Measurements from ENCODE around the gene CCDC191. TPM values are rescaled to one million over a fixed set of nuclear protein-coding genes. Genes with fewer than 3 reads are reported as not detected.

Gene CCDC191
- 0.44 and 0.80 TPM in 2 replicates for total RNA-seq

GRCh38 chr3:114056130-114057010 is at the start of gene CCDC191, which contains the start of gene QTRT2:
Gene CCDC191, minus strand, starts transcription at chr3:114056526. Its CDS starts 60 bp downstream, at chr3:114056466.
Gene QTRT2, plus strand, starts transcription at chr3:114056737. Its CDS starts 8,521 bp downstream, at chr3:114065258.

DNA sequence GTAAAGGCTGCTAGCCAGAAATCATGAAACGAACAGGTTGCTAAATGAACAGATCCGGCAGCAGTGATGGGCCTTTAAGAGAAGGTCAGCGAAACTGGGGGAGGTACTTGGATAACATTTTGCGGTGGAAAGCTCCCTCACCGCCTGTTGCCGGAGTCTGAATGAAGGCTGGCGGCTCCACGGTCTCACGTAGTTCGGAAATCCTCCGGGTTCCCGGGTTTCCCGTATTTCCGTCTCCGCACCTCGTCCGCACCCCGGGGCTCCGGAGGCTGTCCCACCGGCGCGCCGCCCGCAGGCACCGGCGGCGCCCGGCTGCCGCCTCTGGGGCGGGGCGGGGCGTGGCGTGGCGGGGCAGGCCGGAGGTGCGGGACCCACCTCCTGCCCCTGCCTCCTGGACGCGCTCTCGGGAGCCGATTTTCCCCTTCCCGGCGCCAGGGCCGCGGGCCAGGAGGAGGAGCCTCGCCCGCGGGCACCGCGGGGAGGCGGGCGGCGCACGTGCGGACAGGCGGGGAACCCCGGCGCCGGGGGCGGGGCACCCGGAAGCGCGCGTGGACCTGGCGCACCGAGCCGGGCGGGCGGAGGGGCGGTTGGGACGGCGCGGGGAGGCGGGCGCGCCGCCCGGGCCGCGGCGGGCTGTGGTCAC is 108.8 kb downstream of the CCDC191 start, which contains the start of gene ZDHHC23:
ZDHHC23 (plus strand) TSS at position 642 of the 643 bp plus-strand sequence. CDS start 790 bp downstream, outside the sequence.

Other genes with a start within 250 kb of the CCDC191 start
- gene GRAMD1C, start 217.7 kb downstream of the CCDC191 start, total RNA-seq, result 18.3 and 20.1 TPM in 2 replicates
- 2.0 and 3.3 TPM in 2 replicates for gene ZDHHC23, start 108.5 kb downstream of the CCDC191 start, total RNA-seq
- 22.3 and 22.8 TPM in 2 replicates for gene QTRT2, start 211 bp upstream of the CCDC191 start, total RNA-seq
- gene DRD3, start 122.5 kb upstream of the CCDC191 start, total RNA-seq, result not detected in 2 replicates
- not detected in 2 replicates for gene ZNF80, start 181.1 kb upstream of the CCDC191 start, total RNA-seq
- not detected in 2 replicates for gene TIGIT, start 237.5 kb upstream of the CCDC191 start, total RNA-seq

Data from mammary microvascular endothelial cell (primary cell).